Endothelial cell of umbilical vein (primary cell): ENCODE results near the gene INTS14. TPM values are rescaled to one million over a fixed set of nuclear protein-coding genes. Genes with fewer than 3 reads are reported as not detected.
A peak's percentile ranks its signal among the peaks of the same experiment; 100 is the strongest.

Source experiments
- BruUV-seq: library from RNA; stranded (reverse); fragments of 400-500 nt; replicated peaks from 2 replicates; lab custom pipeline; 2021; lab: Mats Ljungman, UMichigan
- CTCF ChIA-PET: fragments of 300-600, 350-600 bp; sonication (Branson Sonifier 250); formaldehyde crosslinking; loops from one replicate; lab custom pipeline; 2021; ENCODE audit warnings: antibody characterized with exemption, inconsistent platforms; lab: Charles Lee
- POLR2A ChIA-PET: fragments of 300-600, 350-600 bp; sonication (Branson Sonifier 250); formaldehyde crosslinking; loops from one replicate; lab custom pipeline; 2021; ENCODE audit warnings: antibody characterized with exemption, inconsistent platforms; lab: Charles Lee
- DNase-seq: peaks from one replicate; pipeline ENCODE4 v3.0.0-alpha.2; 2011; ENCODE audit warnings: low read depth, low spot score
- FAIRE-seq: peaks from 2 replicates; lab custom pipeline; 2011; peaks lifted over from hg19 to GRCh38; lab: Jason Lieb, UNC
- H2AFZ ChIP-seq: 2 replicates; pipeline ENCODE4 v1.6.0; 2012; ENCODE audit warnings: low read depth, low read length, control low read depth, inconsistent platforms
- H3K27ac ChIP-seq: 2 replicates; pipeline ENCODE4 v1.5.1; 2011; ENCODE audit warnings: low read depth, mild to moderate bottlenecking, control low read depth, low read length, moderate library complexity; ENCODE audit not compliant: insufficient read depth
- H3K27me3 ChIP-seq, 2 experiments: 2 replicates each; pipeline versions ENCODE4 v1.6.0 to v1.6.1; 2011; ENCODE audit warnings: low read length in 2 of 2, mixed read lengths in 1 of 2; ENCODE audit not compliant: control insufficient read depth in 2 of 2, insufficient read depth in 2 of 2
- H3K36me3 ChIP-seq, 2 experiments: 2 replicates in 1 of 2; 3 replicates in 1 of 2; pipeline ENCODE4 v1.5.1; 2011; ENCODE audit warnings: low read length in 2 of 2, mild to moderate bottlenecking in 1 of 2, moderate library complexity in 1 of 2; ENCODE audit not compliant: control insufficient read depth in 2 of 2, insufficient read depth in 2 of 2; ENCODE audit errors: extremely low read depth in 1 of 2
- H3K4me1 ChIP-seq: 3 replicates; pipeline ENCODE4 v1.5.1; 2011; ENCODE audit warnings: mild to moderate bottlenecking, low read length; ENCODE audit not compliant: control insufficient read depth, insufficient read depth; ENCODE audit errors: extremely low read depth
- H3K4me2 ChIP-seq: 2 replicates; pipeline ENCODE4 v1.6.1; 2011; ENCODE audit warnings: low read length, control low read depth, mixed read lengths; ENCODE audit not compliant: insufficient read depth
- H3K4me3 ChIP-seq, 3 experiments: fragments of 200-600 bp in 1 of 3; sonication (generic), shearing (Covaris generic) in 1 of 3; replicated peaks in 1 of 3; 2 replicates each; pipeline ENCODE4 v1.5.1; 2011 to 2016; ENCODE audit warnings: control low read depth in 3 of 3, low read length in 3 of 3, mild to moderate bottlenecking in 2 of 3, inconsistent platforms in 1 of 3, low read depth in 1 of 3, moderate library complexity in 1 of 3; ENCODE audit not compliant: insufficient read depth in 1 of 3
- H3K79me2 ChIP-seq: 2 replicates; pipeline ENCODE4 v1.6.0; 2012; ENCODE audit warnings: low read length, inconsistent platforms; ENCODE audit not compliant: control insufficient read depth, insufficient read depth
- H3K9ac ChIP-seq: replicated peaks from 2 replicates; pipeline ENCODE3; 2011; ENCODE audit warnings: low read length, control low read depth; ENCODE audit not compliant: insufficient read depth; ENCODE audit errors: extremely low read depth
- H3K9me1 ChIP-seq: replicated peaks from 3 replicates; pipeline ENCODE4 v1.6.0; 2011; ENCODE audit warnings: mild to moderate bottlenecking, low read length; ENCODE audit not compliant: control insufficient read depth, insufficient read depth; ENCODE audit errors: extremely low read depth
- H3K9me3 ChIP-seq: replicated peaks from 2 replicates; pipeline ENCODE4 v1.5.1; 2012; ENCODE audit warnings: low read length, inconsistent platforms; ENCODE audit not compliant: control insufficient read depth, insufficient read depth
- H4K20me1 ChIP-seq: replicated peaks from 2 replicates; pipeline ENCODE3; 2011; ENCODE audit warnings: mild to moderate bottlenecking, low read length; ENCODE audit not compliant: control insufficient read depth, insufficient read depth; ENCODE audit errors: extremely low read depth
- EZH2 ChIP-seq: IDR thresholded peaks from 2 replicates; pipeline ENCODE4 v1.6.1; 2012; ENCODE audit warnings: borderline replicate concordance, low read depth, mild to moderate bottlenecking, moderate library complexity, low read length, inconsistent platforms; ENCODE audit not compliant: severe bottlenecking
- FOS ChIP-seq: IDR thresholded peaks from 2 replicates; pipeline ENCODE4 v1.6.1; 2011; ENCODE audit warnings: mild to moderate bottlenecking, low read length, moderate library complexity, borderline replicate concordance; ENCODE audit not compliant: insufficient read depth
- GATA2 ChIP-seq: IDR thresholded peaks from 2 replicates; pipeline ENCODE4 v1.7.0; 2011; ENCODE audit warnings: low read depth, mild to moderate bottlenecking, moderate library complexity, mixed read lengths, low read length; ENCODE audit not compliant: insufficient read length, insufficient read depth
- JUN ChIP-seq: IDR thresholded peaks from 2 replicates; pipeline ENCODE4 v1.6.1; 2011; ENCODE audit warnings: borderline replicate concordance, low read depth; ENCODE audit not compliant: insufficient read length, insufficient read depth
- MYC ChIP-seq: IDR thresholded peaks from one replicate; pipeline ENCODE4 v1.6.1; 2011; ENCODE audit warnings: mild to moderate bottlenecking, low read depth, low read length
- POLR2A ChIP-seq: IDR thresholded peaks from 2 replicates; pipeline ENCODE4 v1.6.1; 2012; ENCODE audit warnings: low read depth, mild to moderate bottlenecking, control low read depth, low read length
- POLR2AphosphoS5 ChIP-seq: IDR thresholded peaks from 2 replicates; pipeline ENCODE4 v1.6.1; 2012; ENCODE audit warnings: low read depth, mild to moderate bottlenecking, control low read depth, low read length, moderate library complexity; ENCODE audit not compliant: insufficient read depth
- dilution Hi-C: fragments of 300-500 bp; cut with MboI; formaldehyde crosslinking; loops from one replicate; pipeline ENCODE4 v1.15.0; 2019; ENCODE audit warnings: low sequenced_read_pairs; ENCODE audit not compliant: extremely low pct_ligation_motif_present
- intact Hi-C: fragments of 100-400 bp; cut with micrococcal nuclease; formaldehyde crosslinking; loops from one replicate; pipeline ENCODE4 v1.10.0; 2022
- polyA plus RNA-seq, 4 experiments: library from polyadenylated mRNA; depleted of rRNA in 3 of 4; stranded (reverse) in 3 of 4; unstranded in 1 of 4; fragments of >200 nt; gene quantifications; 2 replicates each; pipeline versions ENCODE4 v1.2.1 to v1.2.3, GENCODE V29; 2011 to 2012; ENCODE audit warnings: missing spikeins in 1 of 4
- total RNA-seq: library from RNA; stranded (reverse); gene quantifications from 2 replicates; pipeline ENCODE4 v1.2.3, GENCODE V29; 2021
- TF ChIP-seq, protein P1 (sequence below), 2 donors: IDR thresholded peaks; 1 replicate in 1 of 2; 2 replicates in 1 of 2; pipeline ENCODE4 v1.5.1; 2011; ENCODE audit warnings: low read length in 2 of 2, mild to moderate bottlenecking in 2 of 2, moderate library complexity in 2 of 2, control low read depth in 1 of 2, inconsistent platforms in 1 of 2, low read depth in 1 of 2; ENCODE audit not compliant: insufficient read depth in 1 of 2; ENCODE audit errors: extremely low read depth in 1 of 2
- TF ChIP-seq, protein P2 (sequence below): IDR thresholded peaks from 2 replicates; pipeline ENCODE4 v1.6.1; 2011; ENCODE audit not compliant: insufficient read depth, insufficient read length

The INTS14 gene
- total and polyA plus RNA-seq, 2 donors (not counting 3 experiments of a cell fraction or from before 2014, with no cell fraction given) = 41.7 to 52.6 TPM

DNA sequence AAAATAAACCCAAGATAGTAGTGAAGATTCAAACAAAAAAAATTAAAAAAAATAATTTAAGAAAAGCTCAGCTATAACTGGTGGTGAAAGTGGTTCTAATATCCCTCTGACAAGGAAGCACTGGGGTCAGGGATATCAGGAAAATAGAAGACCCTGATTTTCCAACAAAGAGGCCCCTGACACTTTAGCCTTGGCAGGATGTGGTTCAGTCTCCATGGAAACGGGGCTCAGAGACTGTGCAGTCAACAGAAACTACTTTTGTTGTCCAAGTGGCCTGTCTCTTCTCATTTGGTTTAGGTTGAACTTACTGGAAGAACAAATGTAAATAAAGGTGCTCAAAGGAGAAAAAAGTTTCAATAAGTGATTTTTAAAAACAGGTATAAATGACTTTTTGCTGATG, 27.2 kb downstream of the INTS14 start:
- peaks cover 7 to 8% of the 10 kb centered on the region in 2 experiments for H3K36me3 ChIP-seq
- H3K79me2 ChIP-seq = no peaks in the 10 kb centered on the region
- no peak overlapping the region for H3K4me3 ChIP-seq
- dilution Hi-C loops = no loop called here
- FAIRE-seq = peak; percentile 57
- no TSS peak for BruUV-seq
- peak overlapping the region; percentile 27 for H3K9ac ChIP-seq
- TF ChIP-seq, protein P1, sequence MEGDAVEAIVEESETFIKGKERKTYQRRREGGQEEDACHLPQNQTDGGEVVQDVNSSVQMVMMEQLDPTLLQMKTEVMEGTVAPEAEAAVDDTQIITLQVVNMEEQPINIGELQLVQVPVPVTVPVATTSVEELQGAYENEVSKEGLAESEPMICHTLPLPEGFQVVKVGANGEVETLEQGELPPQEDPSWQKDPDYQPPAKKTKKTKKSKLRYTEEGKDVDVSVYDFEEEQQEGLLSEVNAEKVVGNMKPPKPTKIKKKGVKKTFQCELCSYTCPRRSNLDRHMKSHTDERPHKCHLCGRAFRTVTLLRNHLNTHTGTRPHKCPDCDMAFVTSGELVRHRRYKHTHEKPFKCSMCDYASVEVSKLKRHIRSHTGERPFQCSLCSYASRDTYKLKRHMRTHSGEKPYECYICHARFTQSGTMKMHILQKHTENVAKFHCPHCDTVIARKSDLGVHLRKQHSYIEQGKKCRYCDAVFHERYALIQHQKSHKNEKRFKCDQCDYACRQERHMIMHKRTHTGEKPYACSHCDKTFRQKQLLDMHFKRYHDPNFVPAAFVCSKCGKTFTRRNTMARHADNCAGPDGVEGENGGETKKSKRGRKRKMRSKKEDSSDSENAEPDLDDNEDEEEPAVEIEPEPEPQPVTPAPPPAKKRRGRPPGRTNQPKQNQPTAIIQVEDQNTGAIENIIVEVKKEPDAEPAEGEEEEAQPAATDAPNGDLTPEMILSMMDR (IDR thresholded peaks at IDR 0.05; ENCODE audit: extremely low read depth in 1 of 2, insufficient read depth in 1 of 2, low read depth in 1 of 2, low read length in 2 of 2) = no peak
- TF ChIP-seq FOS (no peak), EZH2 (no peak), JUN (no peak), MYC (no peak), GATA2 (no peak), POLR2AphosphoS5 (no peak), POLR2A (no peak)
- TF ChIP-seq, protein P2, sequence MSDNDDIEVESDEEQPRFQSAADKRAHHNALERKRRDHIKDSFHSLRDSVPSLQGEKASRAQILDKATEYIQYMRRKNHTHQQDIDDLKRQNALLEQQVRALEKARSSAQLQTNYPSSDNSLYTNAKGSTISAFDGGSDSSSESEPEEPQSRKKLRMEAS = no peak
- no peaks in the 10 kb centered on the region for H3K9me1 ChIP-seq
- DNase-seq = peak; percentile 74
- CTCF ChIA-PET = interaction anchor here (1.0 kb wide), 1 partner anchor 18 kb away, joined by 3 read pairs; no protein-coding TSS in a partner anchor
- no peaks in the 10 kb centered on the region for H3K9me3 ChIP-seq
- peak overlapping the region; percentile 64 for H3K4me2 ChIP-seq
- H2AFZ ChIP-seq = no peak overlapping the region
- no peaks in the 10 kb centered on the region for H3K27me3 ChIP-seq
- H4K20me1 ChIP-seq = no peaks in the 10 kb centered on the region
- intact Hi-C loops = no loop called here
- H3K4me1 ChIP-seq = peaks cover 38% of the 10 kb centered on the region
- POLR2A ChIA-PET = no interaction called here
- peak overlapping the region; percentile 44 for H3K27ac ChIP-seq
